Stimulated activated naive CD4-positive, alpha-beta T cell (primary cell): ENCODE results near the gene MTERF4.

ENCODE experiments used
- DNase-seq, 6 experiments: peaks; one replicate each; lab custom pipeline; 2025; lab: John Stamatoyannopoulos, UW

Gene MTERF4

GRCh38 chr2:241088791-241089732 is 13.0 kb downstream of the MTERF4 start:
- no peak for DNase-seq

DNA sequence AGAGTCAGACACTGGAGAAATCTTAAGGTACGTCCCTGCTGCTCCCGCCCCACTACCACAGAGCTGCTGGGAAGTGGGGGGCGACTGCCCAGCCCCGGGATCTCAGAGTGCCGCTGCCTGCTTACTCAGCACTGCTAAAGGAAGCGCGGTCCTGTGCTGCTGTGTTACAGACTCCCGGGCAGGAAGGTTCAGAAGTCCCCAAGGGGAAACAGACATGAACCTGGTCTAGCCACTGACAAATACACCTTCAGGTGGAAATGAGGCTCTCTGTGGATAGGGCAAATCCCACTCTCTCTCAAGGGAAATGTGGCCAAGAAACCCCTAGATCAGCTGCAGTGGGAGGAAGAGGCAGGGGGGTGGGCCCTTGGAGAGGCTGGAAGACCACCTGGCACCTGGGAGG is 13.7 kb downstream of the MTERF4 start:
- no peak for DNase-seq

GRCh38 chr2:241087420-241088268 is 14.4 kb downstream of the MTERF4 start:
- no peak for DNase-seq

GRCh38 chr2:241084856-241085444 is 17.1 kb downstream of the MTERF4 start:
- no peak for DNase-seq

DNA sequence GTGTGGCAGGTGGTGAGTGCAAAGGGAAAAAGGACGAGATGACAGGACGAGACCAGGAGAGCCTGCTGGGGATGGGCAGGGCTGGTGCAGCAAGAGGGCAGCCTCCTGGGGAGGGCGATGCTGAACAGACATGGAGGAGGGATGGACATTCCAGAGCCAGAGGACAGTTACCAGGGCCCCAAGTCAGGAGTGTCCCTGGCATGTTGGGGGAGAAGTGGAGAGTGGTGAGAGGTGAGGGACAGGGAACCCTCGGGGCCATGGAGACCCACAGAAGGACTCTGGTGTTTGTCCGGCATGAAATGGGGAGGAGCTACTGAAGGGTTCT is 19.0 kb downstream of the MTERF4 start:
- no peak for DNase-seq

- DNase-seq, result no peak
Measured at GRCh38 chr2:241082341-241083090, 19.6 kb downstream of the MTERF4 start.

DNA sequence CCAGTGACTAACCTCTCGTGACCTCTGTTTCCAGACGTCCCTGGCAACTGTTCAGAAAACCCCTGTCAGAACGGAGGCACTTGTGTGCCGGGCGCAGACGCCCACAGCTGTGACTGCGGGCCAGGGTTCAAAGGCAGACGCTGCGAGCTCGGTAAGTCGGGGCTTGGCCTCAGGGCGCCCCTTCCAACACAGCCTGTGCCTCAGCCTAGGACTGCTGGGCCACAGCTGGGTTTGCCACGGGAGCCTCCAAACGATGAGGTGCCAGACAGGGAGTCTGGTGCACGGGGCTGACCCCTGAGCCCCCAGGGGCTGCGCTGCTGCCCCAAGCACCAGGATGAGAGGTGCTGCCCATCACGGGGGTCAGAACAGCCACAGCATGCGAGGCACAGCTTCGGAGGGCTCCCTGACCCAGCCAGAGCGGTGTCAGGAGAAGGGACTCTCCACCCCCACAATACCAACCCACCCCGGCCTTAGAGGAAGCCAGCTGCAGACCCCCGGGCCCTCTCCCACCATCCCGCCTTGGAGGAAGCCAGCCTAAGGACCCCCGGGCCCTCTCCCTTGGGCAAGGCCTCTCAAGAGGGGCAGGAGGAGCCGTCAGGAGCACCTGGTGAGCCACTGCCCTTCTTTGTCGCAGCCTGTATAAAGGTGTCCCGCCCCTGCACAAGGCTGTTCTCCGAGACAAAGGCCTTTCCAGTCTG is 20.3 kb downstream of the MTERF4 start:
- DNase-seq, result no peak

DNA sequence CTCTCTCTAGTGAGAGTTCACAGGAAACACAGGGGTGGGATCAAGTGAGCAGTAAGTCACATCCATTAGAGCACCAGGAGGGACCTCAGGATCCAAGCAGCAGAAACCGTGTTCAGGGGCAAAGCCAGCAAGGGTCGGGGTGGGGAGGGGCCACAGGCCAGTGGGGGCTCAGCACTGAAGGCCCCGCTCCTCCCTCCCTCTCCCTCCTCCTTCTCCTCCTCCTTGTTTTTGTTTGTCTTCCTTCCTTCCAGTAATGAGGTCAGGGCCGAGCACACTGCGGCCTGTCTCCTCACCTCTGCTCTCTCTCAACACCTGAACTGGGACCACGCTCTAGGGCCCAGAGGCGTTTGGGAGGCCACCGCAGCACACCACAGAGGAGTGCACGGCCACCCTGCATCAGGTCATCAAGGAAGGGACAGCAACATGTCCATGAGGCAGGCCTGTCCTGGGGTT is 20.9 kb downstream of the MTERF4 start:
- DNase-seq, result no peak

DNA sequence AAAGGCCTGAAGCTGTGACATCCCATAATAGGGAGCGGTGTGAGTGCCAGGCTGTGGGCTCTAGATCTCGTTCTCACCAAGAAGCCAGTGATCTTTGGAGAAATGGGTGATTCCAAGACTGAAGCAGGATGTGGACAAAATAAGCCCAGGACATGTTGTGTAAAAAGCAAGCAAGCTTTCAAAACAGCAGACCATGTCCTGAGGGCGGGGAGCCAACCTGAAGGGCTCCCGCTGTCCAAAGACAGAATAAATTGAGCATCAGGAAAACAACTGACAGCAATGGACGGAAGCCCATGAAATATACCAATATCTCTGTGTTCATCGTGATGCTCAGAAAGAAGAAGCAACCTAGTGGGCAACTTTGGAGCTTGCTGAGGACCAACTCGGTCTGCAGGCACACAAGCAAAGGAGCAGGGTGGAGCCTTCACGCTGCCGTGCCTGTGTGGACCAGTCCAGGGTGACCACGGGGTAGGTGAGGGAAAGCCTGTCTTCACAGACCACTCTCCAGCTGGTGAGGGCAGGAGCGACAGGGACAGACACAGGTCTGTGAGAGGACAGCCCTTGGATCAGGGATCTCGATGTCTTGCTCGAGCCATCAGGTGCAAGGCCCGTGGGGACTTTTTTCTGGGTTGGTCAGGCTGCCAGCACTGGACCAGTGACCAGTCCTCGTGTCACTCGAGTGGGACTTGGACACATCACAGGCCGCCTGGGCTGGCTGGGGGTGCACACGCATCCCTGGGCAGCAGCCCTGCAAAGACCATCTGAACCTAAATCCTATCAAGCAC is 21.5 kb downstream of the MTERF4 start:
- no peak for DNase-seq

GRCh38 chr2:241074901-241075540 is 27.1 kb downstream of the MTERF4 start:
- no peak for DNase-seq

DNA sequence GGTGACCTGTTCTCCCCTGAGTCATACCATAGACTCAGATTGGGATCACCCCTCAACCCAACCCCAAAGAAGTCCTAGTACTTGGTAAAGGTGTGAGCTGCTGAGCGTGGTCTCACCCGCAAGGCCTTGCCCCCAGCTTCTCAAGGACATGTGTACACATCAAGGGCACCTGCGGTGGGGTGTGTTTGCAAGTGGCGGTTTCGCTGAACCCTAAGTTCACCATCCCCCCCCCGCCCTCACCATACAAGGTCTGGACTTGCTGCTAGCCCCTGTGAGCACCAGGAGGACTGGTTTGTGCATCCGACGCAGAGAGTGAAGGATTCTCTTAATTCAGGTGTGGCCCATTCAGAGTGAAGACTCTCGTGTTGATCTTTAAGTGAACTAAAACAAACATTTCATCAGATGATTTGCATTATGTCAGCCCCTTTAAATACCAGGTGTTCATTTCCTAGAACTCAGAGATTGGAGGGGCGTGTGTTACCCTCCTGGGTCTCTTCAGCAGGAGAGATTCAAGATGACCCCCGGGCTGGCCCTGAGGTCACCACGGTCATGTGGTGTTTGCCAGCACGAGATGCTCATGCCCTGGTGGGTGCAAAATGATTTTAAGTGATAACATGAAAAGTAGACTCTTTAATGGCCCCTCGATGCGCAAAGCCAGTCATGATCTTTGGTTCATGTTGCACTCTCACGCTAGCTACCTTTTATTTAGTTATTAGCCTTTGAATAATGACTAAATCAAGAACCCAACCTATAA is 27.8 kb downstream of the MTERF4 start:
- no peak for DNase-seq

GRCh38 chr2:241073166-241074064 is 28.7 kb downstream of the MTERF4 start:
- DNase-seq, result no peak

DNA sequence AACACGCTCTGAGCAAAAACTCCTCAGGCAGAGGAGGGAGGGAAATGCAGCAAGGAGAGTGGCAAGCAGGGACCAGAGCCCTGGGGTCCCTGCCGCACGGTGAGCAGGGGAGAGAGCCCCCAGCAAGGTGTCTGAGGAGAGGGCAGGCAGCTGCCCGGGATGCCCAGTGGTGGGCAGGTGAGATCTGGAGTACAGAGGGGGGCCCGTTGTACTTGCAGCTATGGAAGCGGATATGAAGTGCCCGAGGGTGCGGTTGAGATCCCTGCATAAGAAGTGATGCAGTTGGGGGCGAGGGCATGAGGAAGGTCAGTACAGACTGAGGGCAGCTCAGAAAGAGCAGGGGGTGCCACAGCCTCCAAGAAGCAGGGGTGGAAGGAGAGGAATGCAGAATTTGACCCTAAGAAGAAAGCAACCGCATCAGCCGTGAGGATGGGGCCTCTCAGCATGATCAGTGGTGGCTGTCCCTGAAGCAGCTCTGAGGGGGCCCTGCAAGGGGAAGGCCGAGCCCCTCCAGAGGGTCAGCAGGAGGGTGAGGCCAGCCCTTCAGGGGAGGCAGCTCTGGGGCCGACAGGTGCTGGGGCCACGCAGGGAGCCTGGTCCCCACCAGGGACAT is 29.4 kb downstream of the MTERF4 start:
- DNase-seq, result no peak

DNA sequence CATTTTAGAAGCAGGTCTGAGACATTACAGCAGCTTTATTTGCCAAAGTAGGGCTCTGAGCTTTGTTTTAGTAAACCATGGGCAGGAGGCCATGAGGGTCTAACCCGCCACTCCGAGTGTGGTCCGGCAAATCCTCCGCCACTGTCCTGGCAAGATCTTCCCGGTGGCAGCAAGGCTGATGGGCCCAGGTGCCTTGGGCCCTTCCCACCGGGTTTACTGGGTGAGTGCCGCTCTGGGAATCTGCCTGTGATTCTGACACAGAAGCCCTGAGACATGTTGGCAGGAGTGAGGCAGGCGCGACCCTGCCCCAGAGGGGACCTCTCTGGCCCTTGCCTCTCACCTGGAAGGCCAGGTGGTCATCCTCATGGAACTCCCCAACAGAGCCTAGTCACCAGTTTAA is 29.9 kb downstream of the MTERF4 start:
- DNase-seq, result no peak

DNA sequence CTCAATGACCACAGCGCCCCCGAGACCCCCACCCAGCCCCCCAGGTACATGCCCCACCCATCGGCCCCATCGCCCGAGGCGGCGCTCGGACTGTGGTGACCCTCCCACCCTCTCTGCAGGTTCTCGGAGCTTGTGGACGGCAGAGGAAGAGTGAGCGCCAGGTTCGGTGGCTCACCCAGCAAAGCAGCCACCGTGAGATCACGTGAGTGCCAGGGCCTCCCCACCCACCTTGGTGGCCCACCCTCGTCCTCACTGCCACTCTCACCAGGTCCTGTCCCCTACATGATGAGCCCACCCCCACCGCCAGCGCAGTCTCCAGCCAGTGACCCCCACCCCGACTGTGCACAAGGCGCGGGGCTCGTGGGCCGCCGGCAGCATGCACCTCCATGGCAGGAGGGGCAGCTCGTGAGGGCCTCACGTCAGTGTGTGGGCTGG is 30.4 kb downstream of the MTERF4 start:
- no peak for DNase-seq

DNA sequence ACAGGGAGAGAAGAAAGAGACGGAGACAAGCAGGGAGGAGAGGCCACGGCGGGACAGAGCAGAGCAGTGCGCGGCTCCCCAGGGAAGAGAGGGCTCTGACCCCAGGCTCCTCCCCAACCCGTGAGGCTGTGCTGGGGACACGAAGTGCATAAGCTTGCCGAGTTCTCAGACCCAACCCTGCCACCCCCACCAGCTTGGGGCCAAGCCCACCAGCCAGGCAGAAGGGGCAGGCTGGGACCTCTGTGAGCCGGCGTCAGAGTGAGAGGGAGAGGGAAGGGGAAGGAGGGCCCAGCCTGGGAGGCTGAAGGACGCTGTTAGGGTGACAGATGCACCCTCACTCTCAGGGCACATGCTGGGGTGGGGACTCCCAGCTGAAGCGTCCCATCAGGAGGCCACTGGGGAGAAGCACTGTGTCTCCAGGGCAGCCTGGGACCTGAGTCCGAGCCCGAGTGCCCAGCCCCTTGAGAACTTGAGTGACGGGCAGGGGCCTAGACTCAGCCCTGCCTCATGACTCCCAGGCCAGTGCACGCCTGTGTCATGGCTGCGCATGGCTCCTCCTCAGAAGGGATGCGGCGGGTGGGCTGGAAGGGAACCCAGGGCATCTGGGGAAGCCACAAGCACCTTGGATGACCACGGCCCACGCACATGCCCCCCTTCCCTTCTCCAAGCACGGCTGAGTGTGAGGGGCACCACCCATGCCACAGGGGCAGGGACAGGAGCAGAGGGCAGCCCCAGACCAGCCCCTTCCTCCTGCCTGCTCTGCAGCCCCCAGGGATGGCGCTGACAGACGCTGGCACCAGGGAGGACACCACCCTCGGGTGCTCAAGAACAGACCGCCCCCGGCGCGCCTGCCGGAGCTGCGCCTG is 31.0 kb downstream of the MTERF4 start:
- no peak for DNase-seq

GRCh38 chr2:241070361-241070760 is 31.7 kb downstream of the MTERF4 start:
- DNase-seq, result no peak
